OCI-LY7 (cell line): ENCODE results near the gene CDYL. TPM values are rescaled to one million over a fixed set of nuclear protein-coding genes. Genes with fewer than 3 reads are reported as not detected.

ENCODE experiments used
- BruUV-seq: library from RNA; stranded (reverse); fragments of 400-500 nt; replicated peaks from 2 replicates; lab custom pipeline; 2021; lab: Mats Ljungman, UMichigan
- CTCF ChIA-PET: fragments of 300-600 bp; sonication (Branson Sonifier 250); formaldehyde crosslinking; loops from one replicate; lab custom pipeline; 2022; ENCODE audit warnings: antibody characterized with exemption; ENCODE audit not compliant: unreplicated experiment; lab: Charles Lee
- POLR2A ChIA-PET: fragments of 300-600 bp; sonication (Branson Sonifier 250); formaldehyde crosslinking; loops from one replicate; lab custom pipeline; 2022; ENCODE audit warnings: antibody characterized with exemption; lab: Charles Lee
- DNase-seq: peaks from one replicate; pipeline ENCODE4 v3.0.0-alpha.2; 2015; ENCODE audit warnings: low spot score
- H2AFZ ChIP-seq: fragments of 200-600 bp; sonication (generic), shearing (Covaris generic); 2 replicates; pipeline ENCODE4 v1.6.1; 2014; ENCODE audit warnings: mild to moderate bottlenecking, antibody characterized with exemption, low read length, moderate library complexity
- H3K27ac ChIP-seq: fragments of 200-600 bp; sonication (generic); 2 replicates; pipeline ENCODE4 v1.5.1; 2014; ENCODE audit warnings: mixed run types, low read depth, mild to moderate bottlenecking, moderate library complexity, low read length, inconsistent platforms; ENCODE audit not compliant: poor library complexity, severe bottlenecking
- H3K36me3 ChIP-seq: fragments of 200-600 bp; sonication (generic); 2 replicates; pipeline ENCODE4 v1.6.1; 2014; ENCODE audit warnings: mild to moderate bottlenecking, antibody characterized with exemption, low read length, moderate library complexity, mixed read lengths; ENCODE audit not compliant: insufficient read depth
- H3K4me1 ChIP-seq: fragments of 200-600 bp; sonication (generic); 2 replicates; pipeline ENCODE4 v1.5.1; 2014; ENCODE audit warnings: mild to moderate bottlenecking, low read length; ENCODE audit not compliant: insufficient read depth, poor library complexity, severe bottlenecking
- H3K4me2 ChIP-seq: fragments of 200-600 bp; sonication (generic); 2 replicates; pipeline ENCODE4 v1.6.1; 2014; ENCODE audit warnings: mild to moderate bottlenecking, low read length
- H3K4me3 ChIP-seq: fragments of 200-600 bp; sonication (generic); 2 replicates; pipeline ENCODE4 v1.5.1; 2014; ENCODE audit warnings: mild to moderate bottlenecking, low read depth, low read length; ENCODE audit not compliant: poor library complexity, severe bottlenecking
- H3K79me2 ChIP-seq: fragments of 200-600 bp; sonication (generic); 2 replicates; pipeline ENCODE4 v1.6.1; 2016; ENCODE audit warnings: low read depth, mild to moderate bottlenecking, low read length, moderate library complexity, mixed read lengths; ENCODE audit not compliant: insufficient read depth
- H3K9me2 ChIP-seq: fragments of 200-600 bp; sonication (generic); 2 replicates; pipeline ENCODE4 v1.6.1; 2016; ENCODE audit warnings: mild to moderate bottlenecking, low read length, mixed read lengths; ENCODE audit not compliant: insufficient read depth
- H3K9me3 ChIP-seq: fragments of 200-600 bp; sonication (generic); 2 replicates; pipeline ENCODE4 v1.6.1; 2014; ENCODE audit warnings: mild to moderate bottlenecking, mixed run types, low read length, mixed read lengths
- H4K20me1 ChIP-seq: fragments of 200-600 bp; sonication (generic); 2 replicates; pipeline ENCODE4 v1.6.1; 2014; ENCODE audit warnings: mild to moderate bottlenecking, antibody characterized with exemption, low read length, moderate library complexity, mixed read lengths; ENCODE audit not compliant: insufficient read depth
- EZH2phosphoT487 ChIP-seq: fragments of 200-600 bp; sonication (generic); IDR thresholded peaks from 2 replicates; pipeline ENCODE4 v1.6.1; 2018; ENCODE audit warnings: low read depth, borderline replicate concordance, mild to moderate bottlenecking, mixed run types, antibody characterized with exemption, low read length, moderate library complexity, mixed read lengths
- intact Hi-C: fragments of 100-400 bp; cut with micrococcal nuclease; formaldehyde crosslinking; loops from one replicate; pipeline ENCODE4 v1.10.0; 2022; ENCODE audit not compliant: unreplicated experiment
- total RNA-seq, 2 experiments: library from RNA; depleted of rRNA in 1 of 2; stranded (reverse); fragments of >200 nt in 1 of 2; shearing (Covaris generic) in 1 of 2; gene quantifications; 2 replicates each; pipeline ENCODE4 v1.2.3, GENCODE V29; 2014 to 2022
- TF ChIP-seq, protein P1 (sequence below): fragments of 200-600 bp; sonication (generic); conservative IDR thresholded peaks from 2 replicates; pipeline ENCODE4 v1.5.1; 2014; ENCODE audit warnings: mild to moderate bottlenecking, antibody characterized with exemption, low read length, moderate library complexity, mixed read lengths

Gene CDYL
- total RNA-seq, 2 experiments from 2014 or later: 33.6 to 76.4 TPM

DNA sequence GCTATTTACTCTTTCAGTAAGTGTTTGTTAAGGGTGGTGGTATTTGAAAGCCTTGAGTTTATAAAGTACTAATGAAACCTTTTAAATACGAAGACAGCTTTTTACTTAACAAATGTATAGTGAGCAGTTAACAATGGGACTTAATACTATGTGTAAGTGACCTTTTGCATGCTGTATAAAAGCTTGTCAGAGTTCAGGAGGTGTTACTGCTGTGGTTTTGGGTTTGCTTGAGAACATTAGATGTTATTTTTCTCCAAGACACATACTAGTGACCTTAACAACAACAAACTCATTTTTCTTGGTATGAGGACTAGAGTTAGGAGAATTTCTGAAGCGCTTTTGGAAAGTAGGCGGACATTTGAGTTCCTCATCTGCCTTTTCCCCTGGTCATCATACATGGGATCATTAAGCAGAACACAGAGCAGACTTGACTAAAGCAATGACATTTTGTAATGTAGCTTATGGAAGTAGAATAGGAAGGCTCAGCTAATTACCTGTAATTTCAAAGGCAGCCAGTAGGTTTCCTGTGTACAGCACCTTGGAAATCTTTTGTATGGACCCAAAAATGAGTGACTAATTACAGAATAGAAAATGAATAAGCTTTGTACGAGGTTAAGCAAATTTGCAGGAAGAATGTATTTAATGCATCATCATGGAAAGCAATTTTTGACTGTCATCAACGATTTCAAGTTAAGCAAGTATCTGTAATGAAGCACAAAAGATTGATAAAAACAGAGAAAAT, 14.1 kb downstream of the CDYL start:
- Histone ChIP-seq H3K27ac (no peak overlapping the region), H3K9me2 (no peaks in the 10 kb centered on the region), H3K9me3 (no peaks in the 10 kb centered on the region), H3K79me2 (peaks cover 83% of the 10 kb centered on the region), H2AFZ (no peak overlapping the region), H3K36me3 (no peaks in the 10 kb centered on the region), H3K4me1 (peaks cover 24% of the 10 kb centered on the region), H3K4me3 (no peak overlapping the region), H3K4me2 (peak overlapping the region; percentile 57), H4K20me1 (peaks cover 50% of the 10 kb centered on the region)
- TF ChIP-seq, protein P1, sequence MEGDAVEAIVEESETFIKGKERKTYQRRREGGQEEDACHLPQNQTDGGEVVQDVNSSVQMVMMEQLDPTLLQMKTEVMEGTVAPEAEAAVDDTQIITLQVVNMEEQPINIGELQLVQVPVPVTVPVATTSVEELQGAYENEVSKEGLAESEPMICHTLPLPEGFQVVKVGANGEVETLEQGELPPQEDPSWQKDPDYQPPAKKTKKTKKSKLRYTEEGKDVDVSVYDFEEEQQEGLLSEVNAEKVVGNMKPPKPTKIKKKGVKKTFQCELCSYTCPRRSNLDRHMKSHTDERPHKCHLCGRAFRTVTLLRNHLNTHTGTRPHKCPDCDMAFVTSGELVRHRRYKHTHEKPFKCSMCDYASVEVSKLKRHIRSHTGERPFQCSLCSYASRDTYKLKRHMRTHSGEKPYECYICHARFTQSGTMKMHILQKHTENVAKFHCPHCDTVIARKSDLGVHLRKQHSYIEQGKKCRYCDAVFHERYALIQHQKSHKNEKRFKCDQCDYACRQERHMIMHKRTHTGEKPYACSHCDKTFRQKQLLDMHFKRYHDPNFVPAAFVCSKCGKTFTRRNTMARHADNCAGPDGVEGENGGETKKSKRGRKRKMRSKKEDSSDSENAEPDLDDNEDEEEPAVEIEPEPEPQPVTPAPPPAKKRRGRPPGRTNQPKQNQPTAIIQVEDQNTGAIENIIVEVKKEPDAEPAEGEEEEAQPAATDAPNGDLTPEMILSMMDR: peak; percentile 67
- TF ChIP-seq EZH2phosphoT487: no peak
- DNase-seq: peak; percentile 18
- POLR2A ChIA-PET: interaction anchor here (0.6 to 2.2 kb wide), 12 partner anchors 8 to 98 kb away, joined by 3 to 11 read pairs (median 4); partner anchors contain the start of gene CDYL
- BruUV-seq: TSS peak; percentile 11
- intact Hi-C loops: no loop called here
- CTCF ChIA-PET: interaction anchor here (0.8 to 1.6 kb wide), 4 partner anchors 10 to 13 kb away, joined by 3 to 8 read pairs (median 3); no protein-coding TSS in a partner anchor

DNA sequence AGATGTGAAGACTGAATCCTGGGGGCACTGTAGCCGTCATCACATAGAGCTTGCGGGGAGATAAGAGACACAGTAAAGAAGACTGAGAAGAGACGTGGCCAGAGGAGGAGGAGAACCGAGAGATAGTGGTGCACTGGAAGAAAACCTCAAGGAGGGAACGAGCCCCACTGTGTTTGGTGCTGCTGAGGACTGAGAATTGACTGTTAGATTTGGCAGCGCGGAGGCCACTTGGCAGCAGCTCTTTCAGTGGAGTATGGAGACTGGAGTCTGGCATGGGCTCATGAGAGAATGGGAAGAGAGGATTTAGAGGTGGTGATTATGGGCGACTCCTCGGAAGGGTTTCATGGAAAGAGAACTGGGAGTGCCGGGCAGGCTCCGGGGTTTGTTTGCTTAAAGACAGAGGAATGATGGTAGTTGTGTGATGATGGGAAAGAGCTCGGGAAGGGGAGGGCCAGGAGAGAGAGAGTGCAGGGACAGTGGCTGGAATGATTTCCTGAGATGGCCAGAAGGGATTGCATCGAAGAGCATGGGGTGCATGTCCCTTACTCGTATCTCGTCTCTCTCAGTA, 18.0 kb downstream of the CDYL start:
- CTCF ChIA-PET: interaction anchor here (1.0 kb wide), 1 partner anchor 11 kb away, joined by 3 read pairs; no protein-coding TSS in a partner anchor
- no peak overlapping the region for H3K4me2 ChIP-seq

More for the DNA sequence above, 18.0 kb downstream of the CDYL start:
- H4K20me1 ChIP-seq: peaks cover 33% of the 10 kb centered on the region
- TF ChIP-seq, protein P1: no peak
- TF ChIP-seq EZH2phosphoT487: no peak
- no TSS peak for BruUV-seq
- peaks cover 92% of the 10 kb centered on the region for H3K79me2 ChIP-seq
- peaks cover 15% of the 10 kb centered on the region for H3K4me1 ChIP-seq
- H3K36me3 ChIP-seq: no peaks in the 10 kb centered on the region; the same call in 1 of the 2 replicates
- H3K4me3 ChIP-seq: no peak overlapping the region
- H3K9me3 ChIP-seq: 0 out of 2 replicates have a peak, but pooled peaks cover 9% of the 10 kb centered on the region
- no peak overlapping the region for H2AFZ ChIP-seq
- intact Hi-C loops: no loop called here
- POLR2A ChIA-PET: interaction anchor here (0.5 kb wide), 1 partner anchor 13 kb away, joined by 4 read pairs; no protein-coding TSS in a partner anchor
- no peaks in the 10 kb centered on the region for H3K9me2 ChIP-seq
- DNase-seq: no peak
- no peak overlapping the region for H3K27ac ChIP-seq
